Common myeloid progenitor, CD34-positive (primary cell): ENCODE data around the gene USP53.

Experiments
- CTCF ChIA-PET: fragments of 350-600 bp; sonication (Branson Sonifier 250); formaldehyde crosslinking; loops from one replicate; lab custom pipeline; 2021; ENCODE audit warnings: antibody characterized with exemption; lab: Charles Lee
- POLR2A ChIA-PET: fragments of 350-600 bp; sonication (Branson Sonifier 250); formaldehyde crosslinking; loops from one replicate; lab custom pipeline; 2021; ENCODE audit warnings: antibody characterized with exemption; lab: Charles Lee
- DNase-seq, 3 donors: peaks; one replicate each; pipeline versions ENCODE4 v3.0.0 to v3.0.0-alpha.2; 2013
- H3K27ac ChIP-seq, 2 experiments: 1 replicate in 1 of 2; 2 replicates in 1 of 2; pipeline ENCODE4 v1.7.0; 2013; ENCODE audit warnings: inconsistent platforms in 2 of 2, low read length in 2 of 2, mild to moderate bottlenecking in 2 of 2, low read depth in 1 of 2, moderate library complexity in 1 of 2; ENCODE audit not compliant: severe bottlenecking in 2 of 2, insufficient read depth in 1 of 2, poor library complexity in 1 of 2
- H3K27me3 ChIP-seq, 5 experiments: replicated peaks in 2 of 5; 1 replicate in 3 of 5; 2 replicates in 2 of 5; pipeline versions ENCODE4 v1.6.1 to v1.7.0; 2013; ENCODE audit warnings: low read length in 4 of 5, mild to moderate bottlenecking in 2 of 5, moderate library complexity in 2 of 5, inconsistent platforms in 1 of 5; ENCODE audit not compliant: insufficient read depth in 5 of 5, control insufficient read depth in 4 of 5
- H3K36me3 ChIP-seq, 4 experiments: 1 replicate in 2 of 4; 2 replicates in 2 of 4; pipeline versions ENCODE4 v1.6.1 to v1.7.0; 2013; ENCODE audit warnings: low read length in 3 of 4, control low read depth in 1 of 4, mild to moderate bottlenecking in 1 of 4; ENCODE audit not compliant: control insufficient read depth in 4 of 4, insufficient read depth in 4 of 4
- H3K4me1 ChIP-seq, 4 experiments: 1 replicate in 3 of 4; 2 replicates in 1 of 4; pipeline versions ENCODE4 v1.6.1 to v1.7.1; 2013; ENCODE audit warnings: low read length in 3 of 4, mild to moderate bottlenecking in 3 of 4, control low read depth in 1 of 4, inconsistent platforms in 1 of 4, moderate library complexity in 1 of 4; ENCODE audit not compliant: control insufficient read depth in 4 of 4, insufficient read depth in 4 of 4; ENCODE audit errors: control extremely low read depth in 1 of 4
- H3K4me3 ChIP-seq, 7 experiments: 1 replicate in 4 of 7; 2 replicates in 3 of 7; pipeline versions ENCODE4 v1.5.1 to v1.7.0; 2013; ENCODE audit warnings: mild to moderate bottlenecking in 7 of 7, low read length in 6 of 7, moderate library complexity in 6 of 7, inconsistent platforms in 2 of 7, low read depth in 2 of 7, control low read depth in 1 of 7; ENCODE audit not compliant: insufficient read depth in 4 of 7, control insufficient read depth in 1 of 7; ENCODE audit errors: extremely low read depth in 1 of 7
- H3K9me3 ChIP-seq, 5 experiments: 1 replicate in 4 of 5; 2 replicates in 1 of 5; pipeline versions ENCODE4 v1.6.1 to v1.7.1; 2013; ENCODE audit warnings: low read length in 4 of 5, mild to moderate bottlenecking in 2 of 5, inconsistent platforms in 1 of 5, low read depth in 1 of 5, moderate library complexity in 1 of 5; ENCODE audit not compliant: control insufficient read depth in 4 of 5, insufficient read depth in 2 of 5; ENCODE audit errors: control extremely low read depth in 1 of 5
- WGBS: methylation state at CpG from one replicate; pipeline ENCODE4 v1.1.5; 2013; ENCODE audit not compliant: insufficient coverage; 5-methylcytosine and 5-hydroxymethylcytosine counted together

Gene USP53

DNA sequence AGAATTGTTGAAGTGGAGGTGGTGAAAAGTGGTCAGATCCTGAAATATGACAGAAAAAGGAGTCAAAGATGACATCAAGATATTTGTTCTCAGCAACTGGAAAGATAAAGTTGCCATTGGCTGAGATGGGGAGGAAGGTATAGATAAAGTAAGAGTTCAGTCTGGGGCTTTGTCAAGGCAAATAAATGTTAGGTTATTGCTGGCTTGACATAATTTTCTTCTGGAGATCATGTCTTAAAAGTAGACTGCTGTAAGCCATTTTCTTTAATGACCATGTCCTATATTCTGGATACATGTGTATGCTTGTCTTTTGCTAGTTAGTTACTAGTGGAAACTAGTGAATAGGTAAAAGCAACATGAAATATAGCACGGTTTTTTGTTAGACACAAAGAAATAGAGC is 5.6 kb downstream of the USP53 start:
- CTCF ChIA-PET, result no interaction called here
- no peaks in the 10 kb centered on the region for H3K27me3 ChIP-seq
- peaks cover 10 to 26% (median 12%) of the 10 kb centered on the region in 4 experiments for H3K36me3 ChIP-seq
- H3K27ac ChIP-seq, result no peak overlapping the region
- DNase-seq, result no peak
- H3K4me1 ChIP-seq, result peaks cover 0 to 18% (median 8%) of the 10 kb centered on the region in 4 experiments
- WGBS, result no CpG with 5 or more reads among the region's 1 CpG
- no peak overlapping the region for H3K4me3 ChIP-seq
- no peaks in the 10 kb centered on the region for H3K9me3 ChIP-seq
- POLR2A ChIA-PET, result no interaction called here

DNA sequence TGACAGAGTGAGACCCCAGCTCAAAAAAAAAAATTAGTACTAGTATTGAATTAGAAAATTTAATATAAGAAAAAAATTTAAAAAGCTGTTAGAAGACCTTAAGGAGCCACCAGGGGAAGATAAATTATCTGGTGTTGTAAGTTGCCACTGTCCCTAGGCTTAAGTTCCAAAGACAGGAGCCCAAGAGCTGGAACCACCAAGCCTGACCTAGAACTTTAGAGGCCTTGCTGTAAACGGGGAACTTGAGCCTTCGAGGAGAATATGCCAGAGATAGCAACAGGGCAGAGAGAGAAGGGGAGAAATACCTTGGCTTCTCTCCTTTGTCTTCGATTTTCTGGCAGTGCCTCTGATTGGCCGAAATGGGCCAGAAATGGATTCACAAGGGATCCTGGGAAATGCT is 8.9 kb downstream of the USP53 start:
- H3K9me3 ChIP-seq, result no peaks in the 10 kb centered on the region
- DNase-seq, result no peak
- no peaks in the 10 kb centered on the region for H3K27me3 ChIP-seq
- H3K27ac ChIP-seq, result no peak overlapping the region
- 30% methylated on average over 2 of the region's 4 CpGs for WGBS
- CTCF ChIA-PET, result interaction anchor here (1.1 kb wide), 1 partner anchor 21 kb away, joined by 3 read pairs; no protein-coding TSS in a partner anchor
- H3K4me1 ChIP-seq, result no peaks in the 10 kb centered on the region
- POLR2A ChIA-PET, result no interaction called here
- no peak overlapping the region for H3K4me3 ChIP-seq
- peaks cover 10 to 26% (median 12%) of the 10 kb centered on the region in 4 experiments for H3K36me3 ChIP-seq

DNA sequence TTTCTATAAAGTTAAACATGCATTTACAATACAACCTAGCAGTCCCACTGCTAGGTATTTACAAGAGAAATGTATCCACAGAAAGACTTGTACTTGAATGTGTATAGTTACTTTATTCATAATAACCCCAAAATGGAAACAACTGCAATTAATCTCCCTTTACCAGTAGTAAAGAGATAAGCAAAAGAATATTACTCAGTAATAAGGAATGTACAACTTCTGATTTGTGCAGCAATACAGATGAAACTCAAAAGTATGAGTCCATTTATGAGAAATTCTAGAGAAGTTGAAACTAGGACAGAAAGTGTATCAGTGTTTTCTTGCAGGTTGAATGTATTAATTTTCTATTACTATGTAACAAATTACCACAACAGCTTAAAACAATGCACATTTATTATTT is 15.2 kb downstream of the USP53 start:
- H3K4me1 ChIP-seq, result peaks cover 0 to 4% (median 2%) of the 10 kb centered on the region in 4 experiments
- H3K27ac ChIP-seq, result no peak overlapping the region
- peaks cover 0 to 9% (median 1%) of the 10 kb centered on the region in 4 experiments for H3K36me3 ChIP-seq
- H3K9me3 ChIP-seq, result peaks cover 0 to 3% (median 0%) of the 10 kb centered on the region in 5 experiments
- ChIA-PET POLR2A (no interaction called here), CTCF (interaction anchor here (1.2 kb wide), 1 partner anchor 12 kb away, joined by 3 read pairs; no protein-coding TSS in a partner anchor)
- DNase-seq, result no peak
- no peaks in the 10 kb centered on the region for H3K27me3 ChIP-seq
- H3K4me3 ChIP-seq, result no peak overlapping the region

DNA sequence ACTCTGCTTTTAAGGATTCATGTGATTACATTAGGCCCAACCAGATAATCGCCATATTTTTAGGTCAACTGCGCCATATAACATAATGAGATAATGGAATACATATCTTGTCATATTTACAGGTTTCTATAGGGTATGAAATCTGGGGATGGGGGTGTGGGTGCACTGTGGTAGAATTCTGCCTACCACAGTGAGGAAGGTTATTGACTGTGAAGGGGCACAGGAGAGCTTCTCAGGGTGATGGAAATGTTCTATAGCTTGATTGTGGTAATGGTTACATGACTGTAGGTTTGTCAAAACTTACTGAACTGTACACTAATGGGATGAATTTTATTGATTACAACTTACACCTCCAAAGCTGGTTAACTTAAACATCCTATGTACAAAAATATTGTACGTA is 15.9 kb downstream of the USP53 start:
- Histone ChIP-seq H3K4me3 (no peak overlapping the region), H3K36me3 (peaks cover 0 to 9% (median 1%) of the 10 kb centered on the region in 4 experiments), H3K4me1 (peaks cover 2 to 9% (median 5%) of the 10 kb centered on the region in 4 experiments), H3K9me3 (peaks cover 0 to 3% (median 0%) of the 10 kb centered on the region in 5 experiments), H3K27me3 (no peaks in the 10 kb centered on the region), H3K27ac (no peak overlapping the region)
- ChIA-PET CTCF (no interaction called here), POLR2A (no interaction called here)
- WGBS, result no CpG with 5 or more reads among the region's 3 CpGs
- DNase-seq, result no peak

DNA sequence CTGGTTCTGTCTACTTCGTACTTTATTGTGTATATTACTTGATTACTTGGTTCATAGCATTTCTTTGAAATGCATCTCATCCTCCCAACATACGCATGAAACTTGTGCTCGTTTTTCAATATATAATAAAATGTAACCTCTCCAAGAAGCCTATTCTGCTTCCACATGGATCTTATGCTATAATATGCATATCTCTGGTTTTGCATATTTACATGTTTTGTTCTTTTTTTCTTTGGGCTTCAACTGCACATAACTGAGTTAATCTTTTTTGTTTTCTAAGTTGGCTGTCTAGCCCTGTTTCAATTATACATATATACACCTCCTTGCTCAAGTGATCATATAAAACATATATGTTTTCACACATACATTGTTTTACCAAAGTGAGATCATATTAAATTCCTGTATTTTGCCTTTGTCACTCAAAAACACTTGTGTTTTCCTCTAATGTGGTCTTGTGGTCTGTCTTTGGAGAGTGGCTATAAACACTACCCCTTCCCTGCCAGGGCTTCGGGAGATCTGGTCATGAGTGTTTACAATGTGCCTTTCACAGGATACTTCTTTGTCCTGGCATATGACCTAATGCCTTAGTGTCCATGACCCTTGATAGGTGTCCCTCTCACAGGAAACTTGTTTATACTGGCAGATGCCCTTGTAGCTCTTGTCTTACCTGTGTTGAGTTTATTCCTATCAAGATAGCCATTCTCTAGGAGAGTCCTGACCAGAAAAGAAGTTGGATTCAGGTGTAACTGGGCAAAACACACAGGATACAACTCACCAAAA is 17.6 kb downstream of the USP53 start:
- CTCF ChIA-PET, result interaction anchor here (1.3 kb wide), 1 partner anchor 17 kb away, joined by 3 read pairs; no protein-coding TSS in a partner anchor
- WGBS, result 40% methylated on average over 1 of the region's 4 CpGs
- no peak overlapping the region for H3K4me3 ChIP-seq

DNA sequence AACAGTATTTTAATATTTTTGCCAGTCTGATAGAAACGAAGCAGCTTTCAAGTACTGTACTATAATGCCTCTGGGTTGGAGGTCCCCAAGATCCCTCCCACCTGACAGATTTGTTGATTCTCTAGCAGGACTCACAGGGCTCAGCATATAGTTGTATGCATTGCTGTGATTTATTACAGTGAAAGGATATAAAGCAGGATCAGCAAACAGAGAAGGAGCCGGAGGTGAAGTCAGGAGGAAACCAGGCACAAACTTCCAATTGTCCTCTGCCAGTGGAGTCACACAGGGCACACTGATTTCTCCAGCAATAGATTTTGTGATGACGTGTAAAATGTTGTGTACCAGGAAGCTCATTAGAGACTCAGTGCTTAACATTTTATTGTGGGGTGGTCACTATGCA is 19.0 kb downstream of the USP53 start:
- CTCF ChIA-PET, result no interaction called here
- H3K9me3 ChIP-seq, result peaks cover 0 to 3% (median 0%) of the 10 kb centered on the region in 5 experiments

More for the DNA sequence above, 17.6 kb downstream of the USP53 start:
- Histone ChIP-seq H3K27me3 (no peaks in the 10 kb centered on the region), H3K27ac (no peak overlapping the region), H3K36me3 (peaks cover 0 to 9% (median 1%) of the 10 kb centered on the region in 4 experiments), H3K9me3 (peaks cover 0 to 3% (median 0%) of the 10 kb centered on the region in 5 experiments), H3K4me1 (peaks cover 4 to 16% (median 12%) of the 10 kb centered on the region in 4 experiments)
- DNase-seq, result no peak
- POLR2A ChIA-PET, result no interaction called here

GRCh38 chr4:119232286-119232685 is 19.8 kb downstream of the USP53 start:
- POLR2A ChIA-PET, result no interaction called here
- Histone ChIP-seq H3K4me3 (no peak overlapping the region), H3K4me1 (peaks cover 4 to 16% (median 12%) of the 10 kb centered on the region in 4 experiments), H3K36me3 (peaks cover 0 to 10% (median 7%) of the 10 kb centered on the region in 4 experiments), H3K27ac (no peak overlapping the region), H3K27me3 (no peaks in the 10 kb centered on the region), H3K9me3 (peaks cover 0 to 1% (median 0%) of the 10 kb centered on the region in 5 experiments)
- WGBS, result no CpG with 5 or more reads among the region's 1 CpG
- CTCF ChIA-PET, result no interaction called here
- DNase-seq, result no peak

More for the DNA sequence above, 19.0 kb downstream of the USP53 start:
- Histone ChIP-seq H3K4me1 (peaks cover 4 to 16% (median 12%) of the 10 kb centered on the region in 4 experiments), H3K27me3 (no peaks in the 10 kb centered on the region), H3K4me3 (no peak overlapping the region), H3K27ac (no peak overlapping the region), H3K36me3 (peaks cover 0 to 10% (median 7%) of the 10 kb centered on the region in 4 experiments)
- WGBS, result 80% methylated on average over 1 of the region's 3 CpGs
- DNase-seq, result no peak
- POLR2A ChIA-PET, result no interaction called here
